Vagina (tissue), 2 donors: ENCODE data around the gene TPCN2. TPM values are rescaled to one million over a fixed set of nuclear protein-coding genes. Genes with fewer than 3 reads are reported as not detected.

ENCODE experiments used
- DNase-seq, 2 donors: peaks; one replicate each; pipeline ENCODE4 v3.0.0-alpha.2; 2017; ENCODE audit errors: extremely low spot score in 2 of 2
- H3K27ac ChIP-seq: fragments of 200-600 bp; sonication (generic); one replicate; pipeline ENCODE4 v1.5.1; 2019
- H3K27me3 ChIP-seq: fragments of 200-600 bp; sonication (generic); one replicate; pipeline ENCODE4 v1.5.1; 2019
- H3K36me3 ChIP-seq, 2 donors: fragments of 200-600 bp; sonication (generic); one replicate each; pipeline ENCODE4 v1.5.1; 2017 to 2019
- H3K4me1 ChIP-seq: fragments of 200-600 bp; sonication (generic); one replicate; pipeline ENCODE4 v1.5.1; 2019
- H3K4me3 ChIP-seq, 2 donors: fragments of 200-600 bp; sonication (generic); 1 replicate in 1 of 2; 2 replicates in 1 of 2; pipeline ENCODE4 v1.5.1; 2016 to 2019
- H3K9me3 ChIP-seq: fragments of 200-600 bp; sonication (generic); one replicate; pipeline ENCODE4 v1.5.1; 2019
- CTCF ChIP-seq, 3 experiments: fragments of 450-650 bp in 2 of 3; fragments of 200-600 bp in 1 of 3; sonication (generic) in 1 of 3; IDR thresholded peaks; one replicate each; pipeline ENCODE4 v1.5.1; 2017 to 2019; ENCODE audit warnings: antibody characterized with exemption in 3 of 3, mild to moderate bottlenecking in 2 of 3, moderate library complexity in 2 of 3
- POLR2A ChIP-seq, 2 donors: fragments of 450-650 bp; IDR thresholded peaks; one replicate each; pipeline ENCODE4 v1.6.1; 2017; ENCODE audit warnings: antibody characterized with exemption in 2 of 2, mild to moderate bottlenecking in 2 of 2, moderate library complexity in 2 of 2
- POLR2AphosphoS5 ChIP-seq, 2 donors: sonication (generic); formaldehyde crosslinking; IDR thresholded peaks; one replicate each; pipeline ENCODE4 v1.9.0; 2017; ENCODE audit warnings: antibody characterized with exemption in 2 of 2, mild to moderate bottlenecking in 2 of 2, low read depth in 1 of 2; ENCODE audit not compliant: insufficient read depth in 1 of 2
- intact Hi-C: fragments of 100-400 bp; cut with DNase I; formaldehyde crosslinking; loops from one replicate; pipeline ENCODE4 v1.15.1; 2023
- total RNA-seq: library from RNA; depleted of rRNA; stranded (reverse); fragments of >200 nt; gene quantifications from one replicate; pipeline ENCODE4 v1.2.3, GENCODE V29; 2016

TPCN2 gene
- total RNA-seq, 1 donor from 2014 or later: 21.1 TPM

GRCh38 chr11:69116671-69117070 is 67.9 kb downstream of the TPCN2 start:
- Histone ChIP-seq H3K27me3 (no peaks in the 10 kb centered on the region), H3K27ac (no peak overlapping the region), H3K9me3 (no peaks in the 10 kb centered on the region), H3K4me1 (no peaks in the 10 kb centered on the region), H3K36me3 (no peaks in the 10 kb centered on the region), H3K4me3 (no peak overlapping the region)
- intact Hi-C loops: no loop called here
- no peak for TF ChIP-seq CTCF (IDR thresholded peaks at IDR 0.05)
- no peak for TF ChIP-seq POLR2AphosphoS5 (IDR thresholded peaks at IDR 0.05; ENCODE audit: insufficient read depth in 1 of 2, low read depth in 1 of 2)
- no peak for TF ChIP-seq POLR2A (IDR thresholded peaks at IDR 0.05)
- DNase-seq: no peak

- H3K9me3 ChIP-seq: no peaks in the 10 kb centered on the region
- no peaks in the 10 kb centered on the region for H3K36me3 ChIP-seq
- H3K4me3 ChIP-seq: no peak overlapping the region
- no peak for TF ChIP-seq CTCF (IDR thresholded peaks at IDR 0.05)
- H3K27me3 ChIP-seq: no peaks in the 10 kb centered on the region
- no peak overlapping the region for H3K27ac ChIP-seq
- intact Hi-C loops: no loop called here
- peaks cover 25% of the 10 kb centered on the region for H3K4me1 ChIP-seq
- no peak for DNase-seq
These were observed 70.5 kb downstream of the TPCN2 start for GRCh38 chr11:69119190-69119589.

- intact Hi-C loops: no loop called here
- no peaks in the 10 kb centered on the region for H3K27me3 ChIP-seq
- H3K4me1 ChIP-seq: peaks cover 26% of the 10 kb centered on the region
- H3K4me3 ChIP-seq: no peak overlapping the region
- no peaks in the 10 kb centered on the region for H3K36me3 ChIP-seq
- H3K27ac ChIP-seq: no peak overlapping the region
- TF ChIP-seq CTCF (IDR thresholded peaks at IDR 0.05): no peak
- no peak for TF ChIP-seq POLR2A (IDR thresholded peaks at IDR 0.05)
- TF ChIP-seq POLR2AphosphoS5 (IDR thresholded peaks at IDR 0.05; ENCODE audit: insufficient read depth in 1 of 2, low read depth in 1 of 2): no peak
- no peaks in the 10 kb centered on the region for H3K9me3 ChIP-seq
- DNase-seq: no peak
These were observed 71.6 kb downstream of the TPCN2 start for GRCh38 chr11:69120096-69120875.

- TF ChIP-seq POLR2AphosphoS5 (IDR thresholded peaks at IDR 0.05; ENCODE audit: insufficient read depth in 1 of 2, low read depth in 1 of 2): no peak
- no peak for TF ChIP-seq CTCF (IDR thresholded peaks at IDR 0.05)
- TF ChIP-seq POLR2A (IDR thresholded peaks at IDR 0.05): no peak
- no peak overlapping the region for H3K27ac ChIP-seq
- no peak for DNase-seq
- H3K4me3 ChIP-seq: no peak overlapping the region
- H3K9me3 ChIP-seq: no peaks in the 10 kb centered on the region
- H3K27me3 ChIP-seq: no peaks in the 10 kb centered on the region
- intact Hi-C loops: no loop called here
- H3K36me3 ChIP-seq: no peaks in the 10 kb centered on the region
- H3K4me1 ChIP-seq: peaks cover 26% of the 10 kb centered on the region
These were observed 72.3 kb downstream of the TPCN2 start for GRCh38 chr11:69121021-69121420.

- H3K36me3 ChIP-seq: no peaks in the 10 kb centered on the region
- H3K9me3 ChIP-seq: no peaks in the 10 kb centered on the region
- no peak for TF ChIP-seq POLR2A (IDR thresholded peaks at IDR 0.05)
- peaks cover 26% of the 10 kb centered on the region for H3K4me1 ChIP-seq
- no peak overlapping the region for H3K4me3 ChIP-seq
- intact Hi-C loops: no loop called here
- no peaks in the 10 kb centered on the region for H3K27me3 ChIP-seq
- H3K27ac ChIP-seq: no peak overlapping the region
- DNase-seq: no peak
These were observed 73.0 kb downstream of the TPCN2 start for GRCh38 chr11:69121621-69122325.
